HCT116 (cell line): ENCODE measurements around the gene ZNF761. TPM values are rescaled to one million over a fixed set of nuclear protein-coding genes. Genes with fewer than 3 reads are reported as not detected.
"Not testable (repeated sequence)": the region's sequence is repeated elsewhere in the genome, so short reads cannot be mapped to it uniquely, and the experiment has no call there.

Experiments used
- ATAC-seq: fragments of 200-7000 bp; cut with Tn5 transposase; 2 replicates; pipeline ENCODE4 v1.9.1; 2020; ENCODE audit warnings: mild to moderate bottlenecking, moderate library complexity
- BruUV-seq: library from RNA; stranded (reverse); fragments of 400-500 nt; replicated peaks from 2 replicates; lab custom pipeline; 2021; lab: Mats Ljungman, UMichigan
- CTCF ChIA-PET: fragments of 300-600 bp; sonication (Branson Sonifier 250); formaldehyde crosslinking; loops from one replicate; lab custom pipeline; 2021; ENCODE audit warnings: antibody characterized with exemption; lab: Charles Lee
- POLR2A ChIA-PET: fragments of 300-600, 350-600 bp; sonication (Branson Sonifier 250); formaldehyde crosslinking; loops from one replicate; lab custom pipeline; 2021; ENCODE audit warnings: antibody characterized with exemption; lab: Charles Lee
- RAD21 ChIA-PET, 2 experiments: fragments of 300-600 bp; sonication (Branson Sonifier 250); formaldehyde crosslinking; loops; one replicate each; lab custom pipeline; 2023; ENCODE audit warnings: low total read pairs in 2 of 2; ENCODE audit not compliant: uncharacterized antibody in 2 of 2, unreplicated experiment in 2 of 2, low non-redundant PET in 1 of 2; lab: Charles Lee
- DNase-seq: peaks from one replicate; pipeline ENCODE4 v3.0.0-alpha.2; 2010; ENCODE audit warnings: low read depth, low spot score
- H2AFZ ChIP-seq: fragments of 200-600 bp; shearing (Covaris generic), sonication (generic); 2 replicates; pipeline ENCODE4 v1.6.1; 2017; ENCODE audit warnings: low read depth, mixed run types, mixed read lengths, antibody characterized with exemption, low read length; ENCODE audit not compliant: poor library complexity, severe bottlenecking
- H3K27ac ChIP-seq: 2 replicates; pipeline ENCODE4 v1.5.1; 2012; ENCODE audit warnings: low read depth, low read length
- H3K27me3 ChIP-seq: fragments of 200-600 bp; sonication (generic); 2 replicates; pipeline ENCODE4 v1.6.1; 2016; ENCODE audit warnings: mixed run types, low read length, mixed read lengths; ENCODE audit not compliant: insufficient read depth
- H3K36me3 ChIP-seq, 2 experiments: fragments of 200-500 bp in 1 of 2; fragments of 200-600 bp in 1 of 2; sonication (Bioruptor generic) in 1 of 2; sonication (generic) in 1 of 2; 2 replicates each; pipeline versions ENCODE4 v1.5.1 to v1.6.1; 2014 to 2016; ENCODE audit warnings: low read length in 2 of 2, inconsistent platforms in 1 of 2, mixed read lengths in 1 of 2, mixed run types in 1 of 2; ENCODE audit not compliant: insufficient read depth in 2 of 2, control insufficient read depth in 1 of 2
- H3K4me1 ChIP-seq, 2 experiments: fragments of 200-600 bp in 1 of 2; sonication (generic) in 1 of 2; 2 replicates each; pipeline versions ENCODE4 v1.5.1 to v1.6.1; 2012 to 2017; ENCODE audit warnings: low read length in 2 of 2, inconsistent platforms in 1 of 2, mild to moderate bottlenecking in 1 of 2, mixed read lengths in 1 of 2, mixed run types in 1 of 2, moderate library complexity in 1 of 2; ENCODE audit not compliant: insufficient read depth in 2 of 2, control insufficient read depth in 1 of 2
- H3K4me2 ChIP-seq: fragments of 200-600 bp; sonication (generic); 2 replicates; pipeline ENCODE4 v1.6.1; 2017; ENCODE audit warnings: mixed run types, low read length, mixed read lengths
- H3K4me3 ChIP-seq, 2 experiments: fragments of 200-600 bp in 1 of 2; sonication (generic) in 1 of 2; replicated peaks in 1 of 2; 2 replicates each; pipeline ENCODE4 v1.5.1; 2011 to 2016; ENCODE audit warnings: low read length in 2 of 2, control low read depth in 1 of 2, low read depth in 1 of 2, mild to moderate bottlenecking in 1 of 2, mixed read lengths in 1 of 2, mixed run types in 1 of 2
- H3K79me2 ChIP-seq: fragments of 200-600 bp; sonication (generic); 2 replicates; pipeline ENCODE4 v1.6.1; 2017; ENCODE audit warnings: mild to moderate bottlenecking, mixed run types, low read length, moderate library complexity, mixed read lengths; ENCODE audit not compliant: insufficient read depth
- H3K9ac ChIP-seq: fragments of 200-600 bp; sonication (generic); 2 replicates; pipeline ENCODE4 v1.6.1; 2016; ENCODE audit warnings: low read length, mixed read lengths
- H3K9me2 ChIP-seq: fragments of 200-600 bp; sonication (generic), shearing (Covaris generic); 2 replicates; pipeline ENCODE4 v1.6.1; 2017; ENCODE audit warnings: mixed run types, mild to moderate bottlenecking, moderate library complexity; ENCODE audit not compliant: insufficient read depth
- H3K9me3 ChIP-seq, 2 experiments: fragments of 200-500 bp in 1 of 2; fragments of 200-600 bp in 1 of 2; sonication (Bioruptor generic) in 1 of 2; sonication (generic) in 1 of 2; 2 replicates each; pipeline ENCODE4 v1.6.1; 2014 to 2017; ENCODE audit warnings: low read length in 2 of 2, mixed read lengths in 2 of 2, inconsistent platforms in 1 of 2, low read depth in 1 of 2, mild to moderate bottlenecking in 1 of 2, mixed run types in 1 of 2, moderate library complexity in 1 of 2; ENCODE audit not compliant: control insufficient read depth in 1 of 2, insufficient read depth in 1 of 2
- H4K20me1 ChIP-seq: fragments of 200-600 bp; sonication (generic), shearing (Covaris generic); 2 replicates; pipeline ENCODE4 v1.6.1; 2017; ENCODE audit warnings: mixed run types, mild to moderate bottlenecking, moderate library complexity; ENCODE audit not compliant: insufficient read depth
- intact Hi-C: fragments of 100-400 bp; cut with micrococcal nuclease; formaldehyde crosslinking; loops from 2 replicates; pipeline ENCODE4 v1.10.0; 2022
- total RNA-seq: library from RNA; stranded (reverse); gene quantifications from one replicate; pipeline ENCODE4 v1.2.1, GENCODE V29; 2021; ENCODE audit not compliant: unreplicated experiment

Gene ZNF761
- total RNA-seq, 1 experiment from 2014 or later: 8.8 TPM

- BruUV-seq, H2AFZ ChIP-seq: not testable (repeated sequence)
Observed at GRCh38 chr19:53497311-53498023, 65.7 kb downstream of the ZNF761 start.

GRCh38 chr19:53498024-53498395 lies 66.2 kb downstream of the ZNF761 start:
- intact Hi-C loops: not testable (repeated sequence)

More at GRCh38 chr19:53497311-53498023, 65.7 kb downstream of the ZNF761 start:
- RAD21 ChIA-PET, POLR2A ChIA-PET, H3K36me3 ChIP-seq, intact Hi-C loops, H4K20me1 ChIP-seq, H3K79me2 ChIP-seq, H3K27ac ChIP-seq, CTCF ChIA-PET, H3K4me2 ChIP-seq, H3K4me1 ChIP-seq, H3K9me2 ChIP-seq, H3K9ac ChIP-seq, ATAC-seq, DNase-seq, H3K27me3 ChIP-seq, H3K4me3 ChIP-seq: not testable (repeated sequence)
- peaks cover 0 to 11% of the 10 kb centered on the region in 2 experiments; a peak in 2 of 4 replicates for H3K9me3 ChIP-seq

GRCh38 chr19:53503151-53503550 lies 71.4 kb downstream of the ZNF761 start:
- H2AFZ ChIP-seq, H3K79me2 ChIP-seq, POLR2A ChIA-PET, DNase-seq, H3K9me3 ChIP-seq, H4K20me1 ChIP-seq, H3K9ac ChIP-seq, H3K4me1 ChIP-seq, BruUV-seq, H3K9me2 ChIP-seq, H3K4me2 ChIP-seq, CTCF ChIA-PET, H3K36me3 ChIP-seq, intact Hi-C loops, H3K27ac ChIP-seq, H3K27me3 ChIP-seq, H3K4me3 ChIP-seq, RAD21 ChIA-PET, ATAC-seq: not testable (repeated sequence)

More at GRCh38 chr19:53498024-53498395, 66.2 kb downstream of the ZNF761 start:
- H3K79me2 ChIP-seq, POLR2A ChIA-PET, H3K27ac ChIP-seq, ATAC-seq, H3K9me2 ChIP-seq, DNase-seq, CTCF ChIA-PET, H3K9me3 ChIP-seq, RAD21 ChIA-PET, H3K9ac ChIP-seq, H3K4me3 ChIP-seq, H3K36me3 ChIP-seq, H3K4me2 ChIP-seq, BruUV-seq, H3K27me3 ChIP-seq, H3K4me1 ChIP-seq, H4K20me1 ChIP-seq, H2AFZ ChIP-seq: not testable (repeated sequence)

- H3K9me3 ChIP-seq: not testable (repeated sequence)
Observed at GRCh38 chr19:53503671-53504364, 72.0 kb downstream of the ZNF761 start.

More at GRCh38 chr19:53503671-53504364, 72.0 kb downstream of the ZNF761 start:
- CTCF ChIA-PET, H3K4me3 ChIP-seq, H3K27me3 ChIP-seq, DNase-seq, H3K9ac ChIP-seq, RAD21 ChIA-PET, BruUV-seq, H3K36me3 ChIP-seq, H3K4me1 ChIP-seq, H2AFZ ChIP-seq, intact Hi-C loops, POLR2A ChIA-PET, H3K4me2 ChIP-seq, H4K20me1 ChIP-seq, H3K27ac ChIP-seq, H3K79me2 ChIP-seq, ATAC-seq, H3K9me2 ChIP-seq: not testable (repeated sequence)
